Erythroblast (primary cell): ENCODE results near the gene REX1BD.

Experiments
- GATA1 ChIP-seq: IDR thresholded peaks from 2 replicates; pipeline ENCODE4 v1.6.1; 2011; ENCODE audit warnings: low read depth, mild to moderate bottlenecking, control low read depth, low read length, moderate library complexity
- POLR2A ChIP-seq: IDR thresholded peaks from 2 replicates; pipeline ENCODE4 v1.6.1; 2011; ENCODE audit warnings: mild to moderate bottlenecking, low read length

DNA sequence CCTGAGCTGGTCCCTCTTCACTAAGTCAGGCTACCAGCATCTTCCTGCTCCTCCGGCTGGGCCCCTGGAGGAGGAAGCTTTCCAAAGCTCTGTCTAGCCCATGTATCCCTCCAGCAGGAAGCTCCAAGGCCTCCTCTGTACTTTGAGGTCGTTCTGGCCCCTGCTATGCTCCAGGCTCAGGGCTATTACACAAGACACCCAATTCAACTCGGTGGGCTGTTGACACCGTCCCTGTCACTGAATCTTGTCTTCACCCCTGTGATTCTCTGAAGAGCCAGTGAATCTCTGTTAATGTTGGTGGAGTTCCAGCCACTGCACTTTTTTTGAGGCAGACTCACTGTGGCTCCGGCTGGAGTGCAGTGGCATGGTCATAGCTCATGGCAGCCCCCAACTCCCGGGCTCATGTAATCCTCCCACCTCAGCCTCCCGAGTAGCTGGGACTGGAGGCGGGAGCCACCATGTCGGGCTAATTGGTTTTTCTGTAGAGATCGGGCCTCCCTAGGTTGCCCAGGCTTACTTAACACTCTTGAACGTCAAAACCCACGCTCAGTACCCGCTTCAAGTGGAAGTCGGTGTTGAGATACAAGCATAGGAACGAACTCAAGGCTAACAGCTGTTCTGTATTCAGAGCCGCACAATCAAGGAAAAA lies 512 bp upstream of the REX1BD start:
- TF ChIP-seq POLR2A = no peak
- no peak for TF ChIP-seq GATA1
